Naive thymus-derived CD4-positive, alpha-beta T cell (primary cell): Measurements from ENCODE around the gene DNAJB13. TPM values are rescaled to one million over a fixed set of nuclear protein-coding genes. Genes with fewer than 3 reads are reported as not detected.
A peak's percentile ranks its signal among the peaks of the same experiment; 100 is the strongest.

Experiments
- ATAC-seq: fragments of 150-1000 bp; cut with Tn5 transposase; 2 replicates; pipeline ENCODE4 v1.10.0; 2021; ENCODE audit warnings: mild to moderate bottlenecking, moderate library complexity
- CTCF ChIA-PET: fragments of 350-600 bp; sonication (Branson Sonifier 250); formaldehyde crosslinking; loops from one replicate; lab custom pipeline; 2021; ENCODE audit warnings: antibody characterized with exemption; lab: Charles Lee
- POLR2A ChIA-PET: fragments of 350-600 bp; sonication (Branson Sonifier 250); formaldehyde crosslinking; loops from one replicate; lab custom pipeline; 2021; ENCODE audit warnings: antibody characterized with exemption, inconsistent platforms; lab: Charles Lee
- DNase-seq, 9 donors: peaks; one replicate each; pipeline versions ENCODE4 v3.0.0 to v3.0.0-alpha.2; 2020 to 2022; ENCODE audit warnings: mixed read lengths in 1 of 9
- H3K27ac ChIP-seq: one replicate; pipeline ENCODE4 v1.7.0; 2013; ENCODE audit warnings: mild to moderate bottlenecking, low read depth, low read length, moderate library complexity
- H3K27me3 ChIP-seq, 2 donors: one replicate each; pipeline ENCODE4 v1.7.0; 2013; ENCODE audit warnings: low read length in 2 of 2, mild to moderate bottlenecking in 2 of 2, moderate library complexity in 2 of 2; ENCODE audit not compliant: control insufficient read depth in 2 of 2, insufficient read depth in 2 of 2
- H3K36me3 ChIP-seq, 3 experiments: 1 replicate in 2 of 3; 2 replicates in 1 of 3; pipeline ENCODE4 v1.7.0; 2013; ENCODE audit warnings: low read length in 3 of 3, mild to moderate bottlenecking in 3 of 3, moderate library complexity in 1 of 3; ENCODE audit not compliant: insufficient read depth in 3 of 3, control insufficient read depth in 2 of 3
- H3K4me1 ChIP-seq, 2 donors: one replicate each; pipeline ENCODE4 v1.7.0; 2013; ENCODE audit warnings: low read length in 2 of 2, mild to moderate bottlenecking in 2 of 2, moderate library complexity in 1 of 2; ENCODE audit not compliant: control insufficient read depth in 2 of 2, insufficient read depth in 2 of 2
- H3K4me3 ChIP-seq: 2 replicates; pipeline ENCODE4 v1.7.0; 2013; ENCODE audit warnings: mild to moderate bottlenecking, low read length
- H3K9me3 ChIP-seq, 3 experiments: 1 replicate in 2 of 3; 2 replicates in 1 of 3; pipeline ENCODE4 v1.7.0; 2013; ENCODE audit warnings: low read length in 3 of 3; ENCODE audit not compliant: control insufficient read depth in 2 of 3
- H3K27ac Mint-ChIP-seq, 9 donors: one replicate each; pipeline ENCODE4 v1.8.0; 2020 to 2022; ENCODE audit warnings: mixed read lengths in 9 of 9, mild to moderate bottlenecking in 8 of 9, moderate library complexity in 5 of 9, inconsistent platforms in 2 of 9
- H3K27me3 Mint-ChIP-seq, 5 donors: one replicate each; pipeline ENCODE4 v1.8.0; 2021 to 2022; ENCODE audit warnings: mixed read lengths in 5 of 5, mild to moderate bottlenecking in 1 of 5
- H3K36me3 Mint-ChIP-seq, 5 donors: one replicate each; pipeline ENCODE4 v1.8.0; 2020 to 2022; ENCODE audit warnings: mixed read lengths in 5 of 5, mild to moderate bottlenecking in 3 of 5, inconsistent platforms in 1 of 5
- H3K4me1 Mint-ChIP-seq, 7 donors: one replicate each; pipeline ENCODE4 v1.8.0; 2020 to 2022; ENCODE audit warnings: mixed read lengths in 7 of 7, mild to moderate bottlenecking in 3 of 7, inconsistent platforms in 1 of 7
- H3K4me3 Mint-ChIP-seq, 10 donors: one replicate each; pipeline ENCODE4 v1.8.0; 2020 to 2022; ENCODE audit warnings: mild to moderate bottlenecking in 10 of 10, mixed read lengths in 10 of 10, moderate library complexity in 6 of 10, inconsistent platforms in 2 of 10
- H3K9me3 Mint-ChIP-seq, 11 donors: one replicate each; pipeline ENCODE4 v1.8.0; 2020 to 2022; ENCODE audit warnings: mixed read lengths in 11 of 11, mild to moderate bottlenecking in 4 of 11, inconsistent platforms in 1 of 11, moderate library complexity in 1 of 11
- intact Hi-C, 2 donors: fragments of 100-400 bp; cut with micrococcal nuclease; formaldehyde crosslinking; loops; one replicate each; pipeline ENCODE4 v1.15.1; 2023
- polyA plus RNA-seq, 2 donors: library from polyadenylated mRNA; unstranded; fragments of 300-500 nt; fragmentation: Illumina TruSeq; gene quantifications; one replicate each; pipeline ENCODE4 v1.2.3, GENCODE V29; 2021
- total RNA-seq, 6 experiments: library from RNA in 5 of 6; stranded (reverse) in 5 of 6; gene quantifications; 1 replicate in 5 of 6; 2 replicates in 1 of 6; pipeline ENCODE4 v1.2.3 and lab custom pipeline; 2021 to 2026

The DNAJB13 gene
- total and polyA plus RNA-seq, 7 experiments from 2014 or later = 0.19 to 0.73 (median 0.44) TPM; not detected in 1

- H3K4me1 Mint-ChIP-seq = peaks cover 64 to 91% (median 77%) of the 10 kb centered on the region in 7 donors
- H3K4me3 Mint-ChIP-seq = peak overlapping the region in 6 of 10 donors; percentile 13 to 57 (median 27)
- CTCF ChIA-PET = interaction anchor here (1.0 to 3.2 kb wide), 5 partner anchors 8 to 69 kb away, joined by 4 to 11 read pairs (median 6); no protein-coding TSS in a partner anchor
- peaks cover 5 to 22% (median 7%) of the 10 kb centered on the region in 3 experiments for H3K36me3 ChIP-seq
- ATAC-seq = peak; percentile 3
- DNase-seq = no peak
- peaks cover 0 to 2% (median 0%) of the 10 kb centered on the region in 11 donors for H3K9me3 Mint-ChIP-seq
- H3K4me3 ChIP-seq = no peak overlapping the region
- H3K27ac Mint-ChIP-seq = peak overlapping the region; percentile 78 to 100 (median 98)
- no peaks in the 10 kb centered on the region for H3K27me3 ChIP-seq
- H3K4me1 ChIP-seq = peaks cover 75 to 86% of the 10 kb centered on the region in 2 donors
- H3K36me3 Mint-ChIP-seq = peaks cover 5 to 30% (median 21%) of the 10 kb centered on the region in 5 donors
- peak overlapping the region; percentile 73 for H3K27ac ChIP-seq
- POLR2A ChIA-PET = interaction anchor here (0.6 to 26.2 kb wide), 11 partner anchors 20 to 108 kb away, joined by 3 to 1403 read pairs (median 5); partner anchors contain the start of genes UCP2 and UCP3
- H3K9me3 ChIP-seq = no peaks in the 10 kb centered on the region
- intact Hi-C loops = no loop called here
- H3K27me3 Mint-ChIP-seq = no peaks in the 10 kb centered on the region
Measured at GRCh38 chr11:73971175-73971719, 20.4 kb downstream of the DNAJB13 start.

- ChIA-PET POLR2A (interaction anchor here (0.6 to 26.2 kb wide), 8 partner anchors 12 to 107 kb away, joined by 3 to 1403 read pairs (median 20); partner anchors contain the start of genes UCP2 and UCP3), CTCF (interaction anchor here (0.7 to 3.2 kb wide), 5 partner anchors 7 to 204 kb away, joined by 3 to 11 read pairs (median 6); no protein-coding TSS in a partner anchor)
- Mint-ChIP-seq H3K9me3 (peaks cover 0 to 4% (median 0%) of the 10 kb centered on the region in 11 donors), H3K27me3 (no peaks in the 10 kb centered on the region), H3K36me3 (peaks cover 12 to 36% (median 29%) of the 10 kb centered on the region in 5 donors), H3K4me3 (peak overlapping the region in 5 of 10 donors; percentile 6 to 68 (median 25)), H3K27ac (peak overlapping the region; percentile 79 to 100 (median 98)), H3K4me1 (peaks cover 71 to 100% (median 85%) of the 10 kb centered on the region in 7 donors)
- H3K36me3 ChIP-seq = peaks cover 14 to 32% (median 16%) of the 10 kb centered on the region in 3 experiments
- DNase-seq (no peak), ATAC-seq (no peak)
- H3K9me3 ChIP-seq = no peaks in the 10 kb centered on the region
- peak overlapping the region; percentile 59 for H3K27ac ChIP-seq
- H3K27me3 ChIP-seq = no peaks in the 10 kb centered on the region
- intact Hi-C loops = no loop called here
- H3K4me1 ChIP-seq = peaks cover 84 to 93% of the 10 kb centered on the region in 2 donors
- no peak overlapping the region for H3K4me3 ChIP-seq
Measured at GRCh38 chr11:73972187-73972586, 21.4 kb downstream of the DNAJB13 start.

- DNase-seq (no peak), ATAC-seq (no peak)
- H3K27me3 Mint-ChIP-seq = no peaks in the 10 kb centered on the region
- H3K4me3 ChIP-seq = no peak overlapping the region
- peak overlapping the region; percentile 59 for H3K27ac ChIP-seq
- peaks cover 20 to 38% (median 23%) of the 10 kb centered on the region in 3 experiments for H3K36me3 ChIP-seq
- intact Hi-C loops = loop anchor here in 1 of 2 donors (1.0 kb wide), 1 partner anchor 22 kb away; no protein-coding TSS in a partner anchor
- no peaks in the 10 kb centered on the region for H3K9me3 ChIP-seq
- H3K4me1 ChIP-seq = peaks cover 86 to 93% of the 10 kb centered on the region in 2 donors
- H3K4me3 Mint-ChIP-seq = peak overlapping the region in 9 of 10 donors; percentile 0 to 96 (median 58)
- H3K36me3 Mint-ChIP-seq = peaks cover 16 to 42% (median 35%) of the 10 kb centered on the region in 5 donors
- peaks cover 0 to 4% (median 0%) of the 10 kb centered on the region in 11 donors for H3K9me3 Mint-ChIP-seq
- POLR2A ChIA-PET = interaction anchor here (1.0 to 26.2 kb wide), 9 partner anchors 8 to 107 kb away, joined by 3 to 1403 read pairs (median 11); partner anchors contain the start of genes UCP2 and UCP3
- no peaks in the 10 kb centered on the region for H3K27me3 ChIP-seq
- peaks cover 74 to 100% (median 89%) of the 10 kb centered on the region in 7 donors for H3K4me1 Mint-ChIP-seq
- CTCF ChIA-PET = interaction anchor here (0.8 to 2.6 kb wide), 5 partner anchors 10 to 60 kb away, joined by 3 to 10 read pairs (median 3); partner anchors contain the start of gene UCP2
- peak overlapping the region; percentile 79 to 100 (median 98) for H3K27ac Mint-ChIP-seq
Measured at GRCh38 chr11:73972620-73973449, 22.0 kb downstream of the DNAJB13 start.

- peaks cover 33 to 52% (median 34%) of the 10 kb centered on the region in 3 experiments for H3K36me3 ChIP-seq
- H3K27me3 Mint-ChIP-seq = no peaks in the 10 kb centered on the region
- H3K36me3 Mint-ChIP-seq = peaks cover 16 to 58% (median 47%) of the 10 kb centered on the region in 5 donors
- ChIA-PET CTCF (interaction anchor here (1.0 to 2.6 kb wide), 4 partner anchors 20 to 58 kb away, joined by 3 to 10 read pairs (median 6); no protein-coding TSS in a partner anchor), POLR2A (interaction anchor here (1.3 to 26.2 kb wide), 5 partner anchors 10 to 196 kb away, joined by 3 to 1403 read pairs (median 41); partner anchors contain the start of genes PPME1, UCP2 and UCP3)
- no peaks in the 10 kb centered on the region for H3K27me3 ChIP-seq
- H3K9me3 ChIP-seq = no peaks in the 10 kb centered on the region
- DNase-seq = no peak
- H3K4me3 ChIP-seq = peak overlapping the region; percentile 7
- H3K4me1 ChIP-seq = peaks cover 86 to 93% of the 10 kb centered on the region in 2 donors
- peaks cover 0 to 1% (median 0%) of the 10 kb centered on the region in 11 donors for H3K9me3 Mint-ChIP-seq
- H3K4me3 Mint-ChIP-seq = peak overlapping the region; percentile 64 to 96 (median 78)
- intact Hi-C loops = loop anchor here (1.0 to 2.0 kb wide), 5 partner anchors 7 to 196 kb away; partner anchors contain the start of genes UCP2 (in 2 of the 2), C2CD3 (in 1 of the 2) and PPME1 (in 1 of the 2)
- H3K4me1 Mint-ChIP-seq = peaks cover 71 to 98% (median 84%) of the 10 kb centered on the region in 7 donors
- no peak for ATAC-seq
- H3K27ac Mint-ChIP-seq = peak overlapping the region; percentile 79 to 100 (median 98)
- peak overlapping the region; percentile 59 for H3K27ac ChIP-seq
Measured at GRCh38 chr11:73974604-73975478, 24.0 kb downstream of the DNAJB13 start.

- peak overlapping the region; percentile 10 to 96 (median 72) for H3K4me3 Mint-ChIP-seq
- H3K4me1 Mint-ChIP-seq = peaks cover 71 to 98% (median 82%) of the 10 kb centered on the region in 7 donors
- ChIA-PET POLR2A (interaction anchor here (1.3 to 31.1 kb wide), 5 partner anchors 0 to 196 kb away, joined by 3 to 1403 read pairs (median 237); partner anchors contain the start of genes PPME1, UCP2 and UCP3), CTCF (no interaction called here)
- H3K27ac Mint-ChIP-seq = peak overlapping the region; percentile 71 to 100 (median 98)
- H3K4me1 ChIP-seq = peaks cover 84 to 88% of the 10 kb centered on the region in 2 donors
- peak overlapping the region; percentile 59 for H3K27ac ChIP-seq
- no peaks in the 10 kb centered on the region for H3K9me3 ChIP-seq
- DNase-seq (no peak), ATAC-seq (no peak)
- H3K27me3 ChIP-seq = no peaks in the 10 kb centered on the region
- H3K4me3 ChIP-seq = no peak overlapping the region
- H3K36me3 ChIP-seq = peaks cover 33 to 54% (median 35%) of the 10 kb centered on the region in 3 experiments
- H3K36me3 Mint-ChIP-seq = peaks cover 16 to 64% (median 53%) of the 10 kb centered on the region in 5 donors
- peaks cover 0 to 1% (median 0%) of the 10 kb centered on the region in 11 donors for H3K9me3 Mint-ChIP-seq
- H3K27me3 Mint-ChIP-seq = no peaks in the 10 kb centered on the region
- intact Hi-C loops = loop anchor here in 1 of 2 donors (2.0 kb wide), 2 partner anchors 29 to 195 kb away; partner anchors contain the start of genes C2CD3 and PPME1
Measured at GRCh38 chr11:73975479-73975757, 24.6 kb downstream of the DNAJB13 start.
